ENCODE results near the gene PTPRE.

PTPRE gene

DNA sequence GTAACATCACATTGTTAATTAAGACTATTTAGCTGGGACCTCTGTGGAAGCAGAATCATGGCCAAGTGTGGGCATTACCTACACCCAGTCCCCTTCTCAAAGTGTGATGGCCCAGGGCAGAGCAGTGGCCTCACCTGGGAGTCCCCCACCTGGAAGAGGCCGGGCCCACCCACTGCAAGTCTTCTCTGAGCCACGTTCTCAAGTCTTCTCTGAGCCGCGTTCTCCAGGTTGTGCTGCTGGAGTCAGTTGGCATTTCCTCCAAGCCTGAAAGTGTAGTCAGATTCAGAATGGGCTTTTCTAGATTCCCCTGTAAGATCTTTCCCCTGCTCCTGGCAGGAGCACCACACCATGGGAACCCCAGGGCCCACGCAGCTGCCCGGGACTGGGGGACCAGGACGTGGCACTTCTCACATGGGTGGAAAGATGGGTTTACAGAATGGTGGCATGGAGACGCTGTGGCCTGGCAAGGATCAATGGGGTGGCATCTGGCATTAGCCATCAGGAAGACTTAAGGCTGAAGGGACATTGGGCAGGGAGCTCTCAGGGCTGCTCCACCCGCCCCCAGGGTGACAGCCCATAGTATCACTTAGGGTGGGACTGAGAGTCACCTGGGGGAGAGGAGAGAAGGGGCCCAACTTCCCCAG, 151.3 kb downstream of the PTPRE start:
- DNase-seq (ENCODE audit: low read depth, low spot score): no peak

DNA sequence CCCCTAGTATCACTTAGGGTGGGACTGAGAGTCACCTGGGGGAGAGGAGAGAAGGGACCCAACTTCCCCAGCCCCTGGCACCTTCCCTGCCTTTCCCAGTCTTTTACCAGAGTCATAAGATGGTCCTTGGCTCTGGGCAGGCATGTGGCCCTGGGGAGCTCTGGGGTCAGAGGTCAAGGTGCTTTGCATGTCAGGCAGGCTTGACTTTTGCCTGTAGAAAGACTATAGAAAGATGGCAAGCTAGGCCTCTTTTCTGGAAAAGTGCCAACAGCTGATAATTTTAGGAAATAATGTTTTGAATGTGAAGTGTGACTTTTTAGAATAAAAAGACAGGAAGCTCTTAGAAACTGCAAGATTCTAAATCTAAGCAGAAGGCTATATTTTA, 151.8 kb downstream of the PTPRE start:
- no peak for DNase-seq (ENCODE audit: low read depth, low spot score)

- DNase-seq (ENCODE audit: low read depth, low spot score): no peak
Measured at GRCh38 chr10:128059266-128059981, 152.5 kb downstream of the PTPRE start.

DNA sequence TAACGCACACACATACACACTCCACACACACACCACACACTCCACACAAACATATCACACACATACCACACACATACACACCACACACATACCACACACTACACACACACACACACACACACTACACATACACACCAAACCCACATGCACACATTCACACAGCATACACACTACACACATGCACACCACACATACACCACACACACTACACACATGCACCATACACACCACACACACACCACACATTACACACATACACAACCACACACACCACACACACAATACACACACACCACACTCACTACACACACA, 153.0 kb downstream of the PTPRE start:
- DNase-seq (ENCODE audit: low read depth, low spot score): no peak

DNA sequence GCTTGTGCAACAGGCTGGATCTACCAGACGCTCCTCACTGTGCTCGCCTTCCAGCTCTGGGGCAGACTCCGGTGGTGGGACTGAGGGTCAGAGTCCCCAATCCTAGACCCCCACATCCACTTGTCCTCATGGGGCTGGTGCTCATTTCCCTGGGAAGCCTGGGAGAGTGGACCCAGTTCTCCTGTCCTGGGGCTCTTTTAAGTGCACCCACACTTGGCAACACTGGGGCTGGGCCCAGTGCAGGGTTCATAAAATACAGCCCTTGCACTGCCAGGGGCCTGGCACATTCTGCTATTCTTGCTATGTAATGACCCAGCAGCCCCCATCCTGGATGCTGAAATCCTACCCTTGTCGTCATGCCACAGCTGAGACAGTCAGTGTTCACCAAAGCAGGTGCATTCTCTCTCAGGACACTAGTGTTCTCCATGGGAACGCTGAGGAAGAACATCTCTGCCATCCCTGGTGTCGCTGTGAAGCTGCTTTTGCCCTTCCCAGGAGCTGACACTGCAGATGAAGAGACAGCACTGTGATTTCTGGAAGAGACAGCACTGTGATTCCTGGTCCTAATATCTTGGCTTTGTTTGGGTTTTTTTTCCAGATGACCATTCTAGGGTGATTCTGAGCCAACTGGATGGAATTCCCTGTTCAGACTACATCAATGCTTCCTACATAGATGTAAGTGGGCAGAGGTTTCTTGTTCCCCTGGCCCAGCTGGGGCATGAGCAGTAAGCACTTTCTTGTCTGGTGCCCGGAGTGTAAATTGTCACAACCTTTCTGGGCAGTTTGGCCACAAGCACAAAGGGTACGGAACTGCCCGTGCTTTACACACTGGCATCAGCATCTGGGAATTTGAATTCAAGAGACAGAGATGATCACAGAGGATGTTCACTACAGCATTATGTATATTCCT, 153.7 kb downstream of the PTPRE start:
- no peak for DNase-seq (ENCODE audit: low read depth, low spot score)

GRCh38 chr10:128061306-128062300, 154.7 kb downstream of the PTPRE start:
- no peak for DNase-seq (ENCODE audit: low read depth, low spot score)

GRCh38 chr10:128062331-128062880, 155.5 kb downstream of the PTPRE start:
- DNase-seq (ENCODE audit: low read depth, low spot score): peak; percentile 73

GRCh38 chr10:128062881-128063563, 156.1 kb downstream of the PTPRE start:
- DNase-seq (ENCODE audit: low read depth, low spot score): no peak

GRCh38 chr10:128063736-128064107, 156.8 kb downstream of the PTPRE start:
- DNase-seq (ENCODE audit: low read depth, low spot score): no peak

DNA sequence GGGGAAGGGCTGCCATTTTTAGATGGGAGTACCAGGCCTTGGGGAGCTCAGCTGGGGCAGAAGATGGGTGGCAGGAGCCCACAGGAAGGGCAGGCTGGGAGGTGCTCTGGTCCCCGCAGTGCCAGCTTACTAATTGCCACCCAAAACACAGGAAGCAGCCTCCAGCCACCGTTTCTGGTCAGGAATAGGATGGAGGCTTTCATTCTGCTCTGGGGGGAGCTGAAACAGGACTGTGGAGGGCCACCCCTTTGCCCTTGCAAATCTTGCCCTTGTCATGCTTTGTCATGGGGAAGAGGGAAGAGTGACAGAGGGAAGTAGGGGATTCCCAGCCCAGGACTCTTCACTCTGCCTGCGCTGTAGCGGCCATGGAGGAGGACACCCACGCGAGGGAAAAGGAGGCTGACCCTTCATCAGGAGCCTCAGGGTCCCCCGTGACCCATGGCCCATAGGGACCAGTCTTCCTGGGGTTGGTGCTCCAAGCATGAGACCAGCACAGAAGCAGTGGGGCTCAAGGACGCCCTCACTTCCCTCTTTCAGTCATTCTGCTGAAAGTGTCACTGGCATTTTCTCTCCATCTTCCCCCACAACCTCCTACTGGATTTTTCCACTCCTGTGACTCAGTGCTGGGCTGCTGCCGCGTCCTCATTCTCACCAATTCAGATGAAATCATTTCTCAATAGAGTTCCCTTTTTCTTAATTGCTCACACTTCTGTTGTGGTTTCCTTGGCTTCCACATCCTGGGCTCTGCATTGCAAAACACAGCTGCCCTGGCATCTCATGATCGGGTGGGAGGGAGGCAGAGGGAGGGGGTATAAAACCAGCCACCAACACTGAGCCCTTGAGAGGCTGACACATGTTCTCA, 157.4 kb downstream of the PTPRE start:
- no peak for DNase-seq (ENCODE audit: low read depth, low spot score)

GRCh38 chr10:128064970-128065580, 158.2 kb downstream of the PTPRE start:
- DNase-seq (ENCODE audit: low read depth, low spot score): no peak

DNA sequence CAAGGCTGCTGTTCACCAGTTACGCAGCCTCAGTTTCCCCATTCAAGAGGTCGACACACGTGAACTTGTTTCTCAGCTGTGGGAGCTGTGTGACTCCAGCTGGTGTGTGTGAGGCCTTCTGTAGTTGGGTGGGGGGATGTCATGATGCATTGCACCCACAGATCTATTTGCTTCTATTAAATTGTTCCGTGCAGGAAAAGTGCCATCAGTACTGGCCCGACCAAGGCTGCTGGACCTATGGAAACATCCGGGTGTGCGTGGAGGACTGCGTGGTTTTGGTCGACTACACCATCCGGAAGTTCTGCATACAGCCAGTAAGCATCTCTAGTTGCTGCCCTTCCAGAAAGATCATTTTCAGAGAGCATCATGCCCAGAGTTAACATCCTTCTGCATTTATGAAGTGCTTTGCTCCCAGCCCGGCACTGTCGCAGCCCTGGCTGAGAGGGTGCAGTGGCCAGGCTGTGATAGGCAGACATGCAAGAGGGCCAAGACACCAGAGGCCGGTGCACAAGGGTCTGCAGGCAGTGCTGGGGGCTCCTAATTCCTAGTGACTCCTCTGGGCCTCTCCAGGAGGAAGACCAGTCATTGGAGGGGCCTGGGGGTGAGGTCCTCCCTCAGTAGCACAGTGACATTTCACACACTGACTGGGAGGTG, 159.1 kb downstream of the PTPRE start:
- DNase-seq (ENCODE audit: low read depth, low spot score): no peak

- no peak for DNase-seq (ENCODE audit: low read depth, low spot score)
Measured at GRCh38 chr10:128066870-128067382, 160.0 kb downstream of the PTPRE start.

DNA sequence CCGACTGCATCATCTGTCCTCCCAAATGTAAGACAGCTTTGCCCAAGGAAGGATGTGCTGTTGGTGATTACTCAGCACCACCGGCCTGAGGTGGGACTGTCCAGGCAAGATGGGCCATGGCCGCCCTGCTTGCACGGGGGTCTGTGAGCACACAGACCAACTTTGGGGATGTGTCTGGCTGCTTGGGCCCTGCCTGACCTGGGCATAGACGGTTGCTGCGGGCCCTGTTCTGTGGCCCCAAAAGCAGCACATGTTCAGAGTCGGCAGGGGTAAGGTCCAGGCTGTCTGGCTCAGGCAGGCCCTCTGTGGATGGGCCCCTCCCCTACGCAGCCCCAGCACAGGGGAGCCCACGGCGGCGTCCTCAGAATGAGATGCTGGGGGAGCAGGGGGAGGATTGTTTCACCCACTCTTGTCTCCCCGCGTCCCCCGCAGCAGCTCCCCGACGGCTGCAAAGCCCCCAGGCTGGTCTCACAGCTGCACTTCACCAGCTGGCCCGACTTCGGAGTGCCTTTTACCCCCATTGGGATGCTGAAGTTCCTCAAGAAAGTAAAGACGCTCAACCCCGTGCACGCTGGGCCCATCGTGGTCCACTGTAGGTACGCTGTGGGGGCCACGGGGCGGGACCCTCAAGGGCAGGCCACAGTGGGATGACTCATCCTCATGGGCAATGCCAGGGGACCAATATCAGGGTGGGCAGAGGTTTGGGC, 160.9 kb downstream of the PTPRE start:
- no peak for DNase-seq (ENCODE audit: low read depth, low spot score)

DNA sequence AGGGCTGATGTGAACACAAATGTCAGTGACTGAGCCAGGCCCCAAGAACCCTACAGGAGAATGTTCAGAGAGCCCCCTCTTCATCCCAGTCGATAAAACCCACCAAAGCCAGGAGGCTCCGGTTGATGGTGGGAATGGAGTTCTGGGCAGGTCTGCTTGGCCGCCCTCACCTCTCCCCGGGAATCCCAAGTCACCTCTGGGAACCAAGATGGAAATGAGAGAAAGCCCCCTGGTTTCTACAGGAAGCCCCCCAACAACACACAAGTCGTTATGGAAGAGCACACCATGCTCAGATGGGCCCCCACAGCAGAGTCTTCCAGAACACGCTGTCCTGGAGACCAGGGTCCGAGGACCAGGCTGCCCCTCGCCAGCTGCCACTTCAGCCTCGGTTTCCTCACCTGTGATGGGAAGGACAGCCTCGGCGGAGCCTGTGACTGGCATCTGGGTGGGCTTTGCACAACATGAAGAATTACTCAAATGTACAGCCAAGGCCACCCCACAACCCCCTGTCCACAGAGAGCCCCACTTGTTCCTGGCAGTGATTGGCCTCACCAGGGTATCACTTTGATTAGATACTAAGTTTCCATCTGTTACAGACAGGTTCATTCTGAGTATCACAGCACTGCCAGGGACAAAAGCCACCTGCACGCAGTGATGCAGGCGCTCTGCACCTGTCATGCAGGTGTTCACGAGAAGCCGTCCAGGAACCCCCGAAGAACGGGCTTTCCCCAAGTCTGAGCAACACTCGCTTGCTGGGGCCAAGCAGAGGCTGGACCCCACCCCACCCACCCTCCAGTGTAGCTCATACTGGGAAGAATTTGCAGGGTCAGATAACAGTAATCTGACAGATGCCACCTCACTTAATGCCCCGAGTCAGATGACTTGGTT, 161.7 kb downstream of the PTPRE start:
- no peak for DNase-seq (ENCODE audit: low read depth, low spot score)

GRCh38 chr10:128069351-128070051, 162.6 kb downstream of the PTPRE start:
- peak; percentile 80 for DNase-seq (ENCODE audit: low read depth, low spot score)

All from ELF-1 (cell line).